HepG2 (cell line): Measurements from ENCODE around the gene NYAP2.

Source experiments
- EZH2 ChIP-seq: conservative IDR thresholded peaks from 2 replicates; pipeline ENCODE4 v1.6.1; 2012; ENCODE audit warnings: mild to moderate bottlenecking, low read depth, low read length, moderate library complexity
- FLYWCH1 ChIP-seq: sonication (generic); formaldehyde crosslinking; IDR thresholded peaks from 2 replicates; pipeline ENCODE4 v1.8.1; 2023; ENCODE audit warnings: mild to moderate bottlenecking, missing genetic modification reagents
- FOXK1 ChIP-seq: sonication (generic); formaldehyde crosslinking; IDR thresholded peaks from 2 replicates; pipeline ENCODE4 v1.4.0; 2020; ENCODE audit warnings: low read depth, missing genetic modification reagents, borderline replicate concordance
- MAX ChIP-seq: IDR thresholded peaks from 2 replicates; pipeline ENCODE4 v1.6.1; 2012; ENCODE audit warnings: inconsistent platforms
- TF ChIP-seq, protein P1 (sequence below), 2 experiments: sonication (generic) in 1 of 2; formaldehyde crosslinking in 1 of 2; IDR thresholded peaks; 2 replicates each; pipeline versions ENCODE4 v1.5.1 to v1.6.1; 2011 to 2020; ENCODE audit warnings: borderline replicate concordance in 1 of 2, low read depth in 1 of 2, low read length in 1 of 2, mild to moderate bottlenecking in 1 of 2, missing genetic modification reagents in 1 of 2, moderate library complexity in 1 of 2

GRCh38 chr2:225683258-225683657 lies 283.7 kb downstream of the NYAP2 start:
- TF ChIP-seq FLYWCH1 = no peak
- TF ChIP-seq, protein P1, sequence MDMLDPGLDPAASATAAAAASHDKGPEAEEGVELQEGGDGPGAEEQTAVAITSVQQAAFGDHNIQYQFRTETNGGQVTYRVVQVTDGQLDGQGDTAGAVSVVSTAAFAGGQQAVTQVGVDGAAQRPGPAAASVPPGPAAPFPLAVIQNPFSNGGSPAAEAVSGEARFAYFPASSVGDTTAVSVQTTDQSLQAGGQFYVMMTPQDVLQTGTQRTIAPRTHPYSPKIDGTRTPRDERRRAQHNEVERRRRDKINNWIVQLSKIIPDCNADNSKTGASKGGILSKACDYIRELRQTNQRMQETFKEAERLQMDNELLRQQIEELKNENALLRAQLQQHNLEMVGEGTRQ (IDR thresholded peaks at IDR 0.05; ENCODE audit: low read depth, low read length) = no peak
- TF ChIP-seq, protein P1 (CRISPR knock-in tag; IDR thresholded peaks at IDR 0.05; ENCODE audit: borderline replicate concordance) = no peak
- TF ChIP-seq FOXK1 (CRISPR knock-in tag) = no peak
- no peak for TF ChIP-seq EZH2
- TF ChIP-seq MAX = no peak
